ENCODE measurements around the gene STIM2.

The STIM2 gene

GRCh38 chr4:26837993-26838842 lies 22.4 kb upstream of the STIM2 start:
- DNase-seq: no peak

GRCh38 chr4:26839016-26839415 lies 21.6 kb upstream of the STIM2 start:
- no peak for DNase-seq

- DNase-seq: no peak
Measured at GRCh38 chr4:26839534-26839951, 21.1 kb upstream of the STIM2 start.

- DNase-seq: no peak
Measured at GRCh38 chr4:26840786-26841185, 19.9 kb upstream of the STIM2 start.

- DNase-seq: no peak
Measured at GRCh38 chr4:26842911-26843310, 17.7 kb upstream of the STIM2 start.

GRCh38 chr4:26850528-26850927 lies 10.1 kb upstream of the STIM2 start:
- DNase-seq: no peak

GRCh38 chr4:26851129-26851528 lies 9.5 kb upstream of the STIM2 start:
- DNase-seq: no peak

GRCh38 chr4:26854701-26855100 lies 5.9 kb upstream of the STIM2 start:
- no peak for DNase-seq

- DNase-seq: no peak
Measured at GRCh38 chr4:26856906-26857277, 3.7 kb upstream of the STIM2 start.

- DNase-seq: peak; percentile 71
Measured at GRCh38 chr4:26857278-26858034, 3.2 kb upstream of the STIM2 start.

- no peak for DNase-seq
Measured at GRCh38 chr4:26858035-26858918, 2.4 kb upstream of the STIM2 start.

- no peak for DNase-seq
Measured at GRCh38 chr4:26858947-26859401, 1.7 kb upstream of the STIM2 start.

- DNase-seq: no peak
Measured at GRCh38 chr4:26859762-26860156, 882 bp upstream of the STIM2 start.

- peak; percentile 47 for DNase-seq
Measured at GRCh38 chr4:26860922-26861433, 337 bp downstream of the STIM2 start.

- peak; percentile 21 for DNase-seq
Measured at GRCh38 chr4:26861434-26862186, 969 bp downstream of the STIM2 start.

GRCh38 chr4:26862381-26862915 lies 1.8 kb downstream of the STIM2 start:
- no peak for DNase-seq

- DNase-seq: no peak
Measured at GRCh38 chr4:26863512-26863911, 2.9 kb downstream of the STIM2 start.

GRCh38 chr4:26864899-26865298 lies 4.3 kb downstream of the STIM2 start:
- DNase-seq: no peak

GRCh38 chr4:26866203-26866602 lies 5.6 kb downstream of the STIM2 start:
- DNase-seq: no peak

GRCh38 chr4:26866781-26867180 lies 6.1 kb downstream of the STIM2 start:
- no peak for DNase-seq

- DNase-seq: no peak
Measured at GRCh38 chr4:26867914-26868684, 7.5 kb downstream of the STIM2 start.
